SK-N-MC (cell line): ENCODE measurements around the gene CD72.

ENCODE experiments used
- EZH2 ChIP-seq: fragments of 200-600 bp; sonication (generic); IDR thresholded peaks from one replicate; pipeline ENCODE4 v1.6.1; 2017; ENCODE audit warnings: antibody characterized with exemption
- FOXP2 ChIP-seq: optimal IDR thresholded peaks from 2 replicates; pipeline ENCODE3; 2011; ENCODE audit warnings: mild to moderate bottlenecking, moderate library complexity; ENCODE audit not compliant: insufficient read depth; ENCODE audit errors: extremely low read length, control extremely low read depth
- POLR2AphosphoS5 ChIP-seq: IDR thresholded peaks from 2 replicates; pipeline ENCODE4 v1.6.1; 2012; ENCODE audit warnings: mild to moderate bottlenecking, low read depth, low read length, borderline replicate concordance

DNA sequence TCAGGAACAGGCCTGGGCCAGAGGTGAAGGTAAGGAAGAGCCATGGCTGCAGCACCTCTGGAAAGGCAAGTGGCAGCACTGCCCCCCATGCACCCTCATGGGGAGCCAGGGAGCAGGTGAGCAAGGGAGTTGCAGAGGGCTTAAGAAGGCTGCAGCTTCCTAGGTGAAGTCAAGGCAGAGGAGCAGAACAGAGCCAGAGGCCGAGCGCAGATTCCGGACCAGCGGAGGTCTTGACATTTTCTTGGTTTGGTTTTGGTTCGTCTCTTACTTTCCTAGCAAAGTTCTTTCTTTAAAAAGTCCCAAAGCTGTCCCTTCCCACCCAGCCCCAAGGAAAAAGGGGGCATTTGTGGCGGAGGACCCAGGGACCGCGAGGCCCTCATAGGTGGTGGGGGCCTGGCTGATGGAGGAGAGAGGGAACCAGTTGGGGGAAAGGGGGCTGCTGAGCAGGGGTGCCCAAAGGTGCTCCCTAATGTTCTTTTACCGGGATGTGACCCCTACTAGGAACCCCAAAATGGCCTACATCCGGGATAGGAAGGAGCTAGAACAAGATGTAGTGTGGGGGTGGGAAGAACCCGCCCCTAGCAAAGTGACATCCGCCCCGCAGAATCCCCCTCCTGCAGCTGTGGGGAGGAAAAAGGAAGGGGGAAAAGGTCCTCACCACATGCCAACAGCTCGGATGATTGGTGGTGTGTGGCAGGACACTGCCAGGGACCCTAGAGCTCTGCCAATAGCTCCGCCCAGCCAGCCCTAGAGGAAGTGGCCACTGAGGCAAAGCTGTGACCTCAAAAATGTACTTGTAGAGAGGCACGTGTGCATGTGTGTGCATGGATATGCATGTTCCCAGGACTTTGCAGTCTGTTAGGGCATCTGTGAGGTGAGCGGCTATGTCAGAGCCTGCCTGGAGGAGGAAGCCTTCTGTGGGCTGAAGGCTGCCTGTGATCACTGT is 914 bp upstream of the CD72 start:
- TF ChIP-seq EZH2 (no peak), POLR2AphosphoS5 (no peak), FOXP2 (no peak)
